Neutrophil (primary cell): ENCODE results near the gene PANK4.

Experiments used
- H3K27ac ChIP-seq: fragments of 200-600 bp; sonication (generic); 2 replicates; pipeline ENCODE4 v1.5.1; 2016; ENCODE audit warnings: mild to moderate bottlenecking, moderate library complexity
- H3K27me3 ChIP-seq: fragments of 200-600 bp; sonication (generic); 2 replicates; pipeline ENCODE4 v1.6.0; 2016; ENCODE audit warnings: mild to moderate bottlenecking
- H3K36me3 ChIP-seq: fragments of 200-600 bp; sonication (generic); 2 replicates; pipeline ENCODE4 v1.5.1; 2017
- H3K4me1 ChIP-seq, 2 experiments: fragments of 200-600 bp in 1 of 2; sonication (generic) in 1 of 2; 1 replicate in 1 of 2; 2 replicates in 1 of 2; pipeline versions ENCODE4 v1.5.1 to v1.6.1; 2013 to 2016; ENCODE audit warnings: low read depth in 1 of 2, low read length in 1 of 2, mild to moderate bottlenecking in 1 of 2, moderate library complexity in 1 of 2; ENCODE audit not compliant: control insufficient read depth in 1 of 2, insufficient read depth in 1 of 2
- H3K4me3 ChIP-seq, 2 experiments: fragments of 200-600 bp in 1 of 2; sonication (generic) in 1 of 2; 1 replicate in 1 of 2; 2 replicates in 1 of 2; pipeline ENCODE4 v1.5.1; 2013 to 2016; ENCODE audit warnings: low read depth in 1 of 2, low read length in 1 of 2, mild to moderate bottlenecking in 1 of 2, moderate library complexity in 1 of 2
- H3K9me3 ChIP-seq: fragments of 200-600 bp; sonication (generic); 2 replicates; pipeline ENCODE4 v1.5.1; 2016
- CTCF ChIP-seq: fragments of 200-600 bp; sonication (generic); IDR thresholded peaks from 2 replicates; pipeline ENCODE4 v1.5.1; 2016; ENCODE audit warnings: antibody characterized with exemption

The PANK4 gene

GRCh38 chr1:2476061-2476999, 50.1 kb downstream of the PANK4 start, which contains the start of gene PLCH2:
TSS of gene PLCH2 (plus strand) at chr1:2476289. CDS start at chr1:2476589, 300 bp downstream.
- no peaks in the 10 kb centered on the region for H3K36me3 ChIP-seq
- H3K27ac ChIP-seq, result no peak within 1 kb of the TSS
- no peaks in the 10 kb centered on the region for H3K4me1 ChIP-seq
- H3K4me3 ChIP-seq, result no peak within 1 kb of the TSS
- no peak for TF ChIP-seq CTCF
- no peaks in the 10 kb centered on the region for H3K9me3 ChIP-seq
- no peaks in the 10 kb centered on the region for H3K27me3 ChIP-seq

- Histone ChIP-seq H3K9me3 (no peaks in the 10 kb centered on the region), H3K27ac (no peak overlapping the region), H3K36me3 (no peaks in the 10 kb centered on the region), H3K4me3 (no peak overlapping the region), H3K27me3 (no peaks in the 10 kb centered on the region), H3K4me1 (no peaks in the 10 kb centered on the region)
- no peak for TF ChIP-seq CTCF
Measured at GRCh38 chr1:2475571-2475970, 50.8 kb downstream of the PANK4 start.

- Histone ChIP-seq H3K9me3 (no peaks in the 10 kb centered on the region), H3K27ac (no peak overlapping the region), H3K4me3 (no peak overlapping the region), H3K27me3 (no peaks in the 10 kb centered on the region), H3K4me1 (no peaks in the 10 kb centered on the region), H3K36me3 (no peaks in the 10 kb centered on the region)
- no peak for TF ChIP-seq CTCF
Measured at GRCh38 chr1:2474933-2475371, 51.4 kb downstream of the PANK4 start.

GRCh38 chr1:2474104-2474844, 52.1 kb downstream of the PANK4 start:
- Histone ChIP-seq H3K4me3 (no peak overlapping the region), H3K27me3 (peaks cover 3% of the 10 kb centered on the region), H3K27ac (no peak overlapping the region), H3K9me3 (no peaks in the 10 kb centered on the region), H3K36me3 (no peaks in the 10 kb centered on the region), H3K4me1 (no peaks in the 10 kb centered on the region)
- no peak for TF ChIP-seq CTCF

- Histone ChIP-seq H3K27me3 (peaks cover 14% of the 10 kb centered on the region), H3K9me3 (no peaks in the 10 kb centered on the region), H3K36me3 (no peaks in the 10 kb centered on the region), H3K4me1 (no peaks in the 10 kb centered on the region), H3K27ac (no peak overlapping the region), H3K4me3 (no peak overlapping the region)
- TF ChIP-seq CTCF, result no peak
Measured at GRCh38 chr1:2473198-2473597, 53.2 kb downstream of the PANK4 start.
